Large intestine (tissue), 3 donors: ENCODE data around the gene OST4. TPM values are rescaled to one million over a fixed set of nuclear protein-coding genes. Genes with fewer than 3 reads are reported as not detected.

Source experiments
- DNase-seq, 2 donors: peaks; one replicate each; pipeline versions ENCODE4 v3.0.0 to v3.0.0-alpha.2; 2013
- H3K27ac ChIP-seq: one replicate; pipeline ENCODE4 v1.5.1; 2013; ENCODE audit warnings: low read length
- H3K27me3 ChIP-seq: 2 replicates; pipeline ENCODE4 v1.6.1; 2013; ENCODE audit warnings: low read length; ENCODE audit not compliant: control insufficient read depth, insufficient read depth
- H3K36me3 ChIP-seq: 2 replicates; pipeline ENCODE4 v1.6.1; 2013; ENCODE audit warnings: low read length; ENCODE audit not compliant: control insufficient read depth, insufficient read depth
- H3K4me1 ChIP-seq: one replicate; pipeline ENCODE4 v1.6.1; 2013; ENCODE audit warnings: low read length; ENCODE audit not compliant: control insufficient read depth, insufficient read depth
- H3K4me3 ChIP-seq: one replicate; pipeline ENCODE4 v1.5.1; 2013; ENCODE audit warnings: low read length
- H3K9me3 ChIP-seq: one replicate; pipeline ENCODE4 v1.6.1; 2013; ENCODE audit warnings: mild to moderate bottlenecking, low read depth, low read length, moderate library complexity; ENCODE audit not compliant: control insufficient read depth
- WGBS: methylation state at CpG from one replicate; pipeline ENCODE4 v1.1.5; 2013; ENCODE audit warnings: low lambda C conversion rate; ENCODE audit not compliant: insufficient coverage; 5-methylcytosine and 5-hydroxymethylcytosine counted together
- polyA plus RNA-seq: library from polyadenylated mRNA; unstranded; fragments of 120-200 nt; gene quantifications from one replicate; pipeline ENCODE4 v1.2.1, GENCODE V29; 2013

Gene OST4
- polyA plus RNA-seq, 1 donor, result 313 TPM

DNA sequence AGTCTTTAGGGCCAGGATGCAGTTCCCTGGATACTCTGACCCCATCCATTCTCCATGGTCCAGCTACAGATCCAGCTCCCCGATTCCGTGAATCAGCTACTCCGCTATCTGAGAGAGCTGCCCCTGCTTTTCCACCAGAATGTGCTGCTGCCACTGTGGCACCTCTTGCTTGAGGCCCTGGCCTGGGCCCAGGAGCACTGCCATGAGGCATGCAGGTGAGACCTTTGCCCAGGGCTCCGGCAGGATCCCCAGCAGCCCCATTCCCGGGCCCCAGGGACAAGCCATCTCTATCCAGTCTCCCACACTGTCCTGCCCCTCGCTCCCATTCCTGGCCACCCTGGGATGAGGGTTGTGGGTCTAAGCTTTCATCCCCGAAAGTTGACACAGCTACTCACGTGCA, 31.2 kb downstream of the OST4 start:
- peaks cover 66% of the 10 kb centered on the region for H3K36me3 ChIP-seq
- WGBS, result no CpG with 5 or more reads among the region's 8 CpGs
- DNase-seq, result peak in 1 of 2 donors; percentile 59
- no peaks in the 10 kb centered on the region for H3K9me3 ChIP-seq
- no peak overlapping the region for H3K4me3 ChIP-seq
- H3K4me1 ChIP-seq, result peaks cover 18% of the 10 kb centered on the region
- H3K27me3 ChIP-seq, result no peaks in the 10 kb centered on the region
- H3K27ac ChIP-seq, result no peak overlapping the region

DNA sequence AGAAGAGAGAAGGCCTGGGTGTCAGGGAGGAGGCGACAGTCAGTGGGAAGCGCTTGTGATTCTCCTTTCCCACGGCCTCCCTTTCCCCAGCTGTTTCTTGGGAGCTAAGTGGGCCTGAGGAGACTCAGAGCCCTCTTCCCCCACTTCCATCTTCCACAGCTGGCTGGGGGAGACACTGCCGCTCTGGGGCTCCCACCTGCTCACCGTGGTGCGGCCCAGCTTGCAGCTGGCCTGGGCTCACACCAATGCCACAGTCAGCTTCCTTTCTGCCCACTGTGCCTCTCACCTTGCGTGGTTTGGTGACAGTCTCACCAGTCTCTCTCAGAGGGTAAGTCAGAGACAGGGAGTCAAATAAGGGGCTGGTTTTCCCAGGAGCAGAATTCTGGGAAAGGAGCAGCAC, 31.6 kb downstream of the OST4 start:
- DNase-seq, result no peak
- H3K4me1 ChIP-seq, result peaks cover 18% of the 10 kb centered on the region
- H3K9me3 ChIP-seq, result no peaks in the 10 kb centered on the region
- H3K27me3 ChIP-seq, result no peaks in the 10 kb centered on the region
- H3K27ac ChIP-seq, result no peak overlapping the region
- H3K4me3 ChIP-seq, result no peak overlapping the region
- WGBS, result no CpG with 5 or more reads among the region's 7 CpGs
- H3K36me3 ChIP-seq, result peaks cover 71% of the 10 kb centered on the region

DNA sequence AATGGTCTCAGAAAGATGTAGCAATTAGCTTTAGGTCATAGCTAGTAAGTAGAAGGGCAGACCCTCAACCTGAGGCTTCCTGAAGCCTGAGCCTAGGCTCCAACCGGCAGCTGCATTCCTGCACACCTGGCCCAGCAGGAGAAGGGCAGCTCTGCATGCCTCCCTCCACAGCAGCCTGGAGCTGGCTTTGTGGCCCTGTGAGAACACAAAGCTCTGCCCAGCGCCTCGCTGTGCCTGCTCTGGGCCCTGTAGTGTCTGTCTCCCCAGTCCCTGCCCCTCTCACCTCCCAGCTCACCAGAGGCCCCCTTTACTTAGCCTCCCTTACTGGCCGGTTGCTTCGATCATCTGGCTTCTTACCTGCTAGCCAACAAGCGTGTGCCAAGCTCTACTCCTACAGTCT, 32.0 kb downstream of the OST4 start:
- no peak overlapping the region for H3K27ac ChIP-seq
- no CpG with 5 or more reads among the region's 6 CpGs for WGBS
- H3K4me1 ChIP-seq, result peaks cover 18% of the 10 kb centered on the region
- H3K36me3 ChIP-seq, result peaks cover 71% of the 10 kb centered on the region
- H3K4me3 ChIP-seq, result no peak overlapping the region
- no peaks in the 10 kb centered on the region for H3K9me3 ChIP-seq
- no peaks in the 10 kb centered on the region for H3K27me3 ChIP-seq
- no peak for DNase-seq

DNA sequence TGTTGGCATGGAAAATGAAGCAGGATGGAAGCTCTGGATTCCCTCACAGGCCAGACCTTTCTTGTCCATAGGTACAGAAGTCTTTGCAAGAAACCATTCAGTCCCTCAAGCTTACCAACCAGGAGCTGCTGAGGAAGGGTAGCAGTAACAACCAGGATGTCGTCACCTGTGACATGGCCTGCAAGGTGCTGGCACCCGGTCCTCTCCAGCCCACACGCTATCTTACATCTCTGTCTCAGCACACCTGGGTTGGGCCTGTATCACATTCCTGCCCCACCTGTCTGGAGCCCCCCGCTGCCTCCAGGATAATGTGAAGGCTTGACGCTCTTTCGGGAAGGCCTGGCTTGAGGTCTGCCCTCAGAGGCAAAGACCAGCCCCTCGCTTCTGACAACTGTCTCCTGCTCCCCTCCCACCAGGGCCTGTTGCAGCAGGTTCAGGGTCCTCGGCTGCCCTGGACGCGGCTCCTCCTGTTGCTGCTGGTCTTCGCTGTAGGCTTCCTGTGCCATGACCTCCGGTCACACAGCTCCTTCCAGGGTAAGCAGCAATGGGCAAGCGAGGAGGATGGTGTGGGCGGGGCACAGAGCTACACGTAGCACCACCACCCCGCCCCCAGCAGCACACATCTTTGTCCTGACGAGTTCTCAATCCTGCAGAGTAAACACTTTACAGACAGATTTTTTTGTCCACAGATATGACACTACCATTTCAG, 32.7 kb downstream of the OST4 start:
- H3K36me3 ChIP-seq, result peaks cover 71% of the 10 kb centered on the region
- no peaks in the 10 kb centered on the region for H3K27me3 ChIP-seq
- DNase-seq, result no peak
- no peak overlapping the region for H3K27ac ChIP-seq
- no peak overlapping the region for H3K4me3 ChIP-seq
- H3K4me1 ChIP-seq, result peaks cover 23% of the 10 kb centered on the region
- WGBS, result no CpG with 5 or more reads among the region's 17 CpGs
- H3K9me3 ChIP-seq, result no peaks in the 10 kb centered on the region

DNA sequence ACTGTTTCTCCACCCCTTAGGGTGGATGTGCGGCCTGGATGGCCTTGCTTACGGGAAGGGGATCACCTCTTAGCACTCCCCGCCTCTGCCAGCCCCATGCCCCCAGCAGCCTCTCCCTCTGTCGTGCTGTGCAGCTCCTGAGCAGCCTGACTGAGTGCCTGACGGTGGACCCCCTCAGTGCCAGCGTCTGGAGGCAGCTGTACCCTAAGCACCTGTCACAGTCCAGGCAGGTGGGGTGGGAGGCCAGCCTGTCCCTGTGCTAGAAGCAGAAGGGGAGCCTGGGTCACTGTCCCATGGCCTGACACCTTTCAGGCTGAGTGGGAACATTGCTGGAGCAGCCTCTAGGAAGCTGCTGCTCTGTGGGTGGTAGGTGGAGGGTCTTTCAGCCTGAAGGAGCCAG, 33.4 kb downstream of the OST4 start:
- Histone ChIP-seq H3K36me3 (peaks cover 71% of the 10 kb centered on the region), H3K9me3 (no peaks in the 10 kb centered on the region), H3K27me3 (no peaks in the 10 kb centered on the region), H3K4me1 (peaks cover 19% of the 10 kb centered on the region), H3K27ac (no peak overlapping the region), H3K4me3 (no peak overlapping the region)
- DNase-seq, result no peak
- WGBS, result no CpG with 5 or more reads among the region's 6 CpGs

DNA sequence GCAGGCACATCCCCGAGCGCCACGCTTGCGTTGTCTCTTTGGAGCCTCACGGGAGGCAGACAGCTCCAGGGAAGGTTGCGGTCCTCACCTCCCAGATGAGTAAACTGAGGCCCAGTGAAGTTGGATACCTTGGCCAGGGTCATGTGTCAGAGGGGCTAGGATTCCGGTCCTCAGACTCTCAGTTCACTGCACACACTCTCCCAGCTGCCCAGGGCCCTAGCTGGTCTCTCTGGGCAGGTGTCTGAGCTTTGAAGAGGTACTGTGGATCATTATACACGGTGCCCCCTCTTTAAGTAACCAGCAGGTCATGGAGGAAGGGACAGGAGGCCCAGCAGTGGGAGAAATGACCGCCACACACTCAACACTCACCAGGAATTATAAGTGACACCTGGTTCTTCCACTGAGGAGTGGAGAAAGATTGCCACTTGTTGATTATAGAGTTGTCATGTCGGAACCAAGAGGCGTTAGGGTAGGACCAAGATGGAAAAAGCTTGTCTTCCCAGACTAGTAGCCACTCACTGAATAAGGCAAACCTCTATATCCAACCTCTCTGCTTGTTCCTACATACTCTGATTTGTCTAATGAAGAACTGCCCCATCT, 38.1 kb downstream of the OST4 start:
- Histone ChIP-seq H3K27ac (peak overlapping the region; percentile 20), H3K27me3 (no peaks in the 10 kb centered on the region), H3K36me3 (peaks cover 36% of the 10 kb centered on the region), H3K4me3 (peak overlapping the region; percentile 90), H3K9me3 (no peaks in the 10 kb centered on the region), H3K4me1 (peaks cover 17% of the 10 kb centered on the region)
- no peak for DNase-seq
- no CpG with 5 or more reads among the region's 11 CpGs for WGBS

DNA sequence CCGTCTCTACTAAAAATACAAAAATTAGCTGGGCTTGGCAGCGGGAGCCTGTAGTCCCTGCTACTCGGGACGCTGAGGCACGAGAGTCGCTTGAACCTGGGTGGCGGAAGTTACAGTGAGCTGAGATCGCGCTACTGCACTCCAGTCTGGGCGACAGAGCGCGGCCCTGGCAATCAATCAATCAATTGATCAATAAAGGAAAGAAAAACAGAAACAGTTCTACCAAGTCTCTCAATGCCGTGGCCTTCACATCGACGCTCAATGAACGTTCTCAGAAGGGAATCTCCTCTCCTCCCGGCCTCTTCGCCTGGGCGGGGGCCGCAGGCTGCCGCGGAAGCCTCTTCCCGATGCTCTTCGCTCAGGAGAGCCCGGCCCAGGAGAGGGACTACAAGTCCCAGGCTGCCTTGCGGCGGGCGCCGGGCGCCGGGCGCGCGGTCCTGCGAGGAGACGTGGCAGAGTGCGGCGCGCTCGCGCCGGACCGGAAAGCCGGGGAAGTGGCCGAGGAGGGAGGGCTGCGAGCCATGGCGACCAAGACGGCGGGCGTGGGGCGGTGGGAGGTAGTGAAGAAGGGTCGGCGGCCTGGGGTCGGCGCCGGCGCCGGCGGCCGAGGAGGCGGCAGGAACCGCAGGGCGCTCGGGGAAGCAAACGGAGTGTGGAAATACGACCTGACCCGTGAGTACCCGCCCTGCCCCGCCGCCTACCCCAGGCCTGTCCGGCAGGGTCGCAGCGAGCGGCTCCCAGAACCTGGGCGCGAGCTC, 38.8 kb downstream of the OST4 start, which contains the start of gene TMEM214:
TMEM214 (plus strand) TSS at position 471 of the 758 bp plus-strand sequence; CDS start at position 522, 51 bp downstream.
- H3K9me3 ChIP-seq, result no peaks in the 10 kb centered on the region
- peak within 1 kb of the TSS; percentile 90 for H3K4me3 ChIP-seq
- no peaks in the 10 kb centered on the region for H3K27me3 ChIP-seq
- DNase-seq, result peak; percentile 83 to 87
- H3K36me3 ChIP-seq, result peaks cover 31% of the 10 kb centered on the region
- H3K4me1 ChIP-seq, result peaks cover 17% of the 10 kb centered on the region
- peak within 1 kb of the TSS; percentile 39 for H3K27ac ChIP-seq
- no CpG with 5 or more reads among the region's 76 CpGs for WGBS

DNA sequence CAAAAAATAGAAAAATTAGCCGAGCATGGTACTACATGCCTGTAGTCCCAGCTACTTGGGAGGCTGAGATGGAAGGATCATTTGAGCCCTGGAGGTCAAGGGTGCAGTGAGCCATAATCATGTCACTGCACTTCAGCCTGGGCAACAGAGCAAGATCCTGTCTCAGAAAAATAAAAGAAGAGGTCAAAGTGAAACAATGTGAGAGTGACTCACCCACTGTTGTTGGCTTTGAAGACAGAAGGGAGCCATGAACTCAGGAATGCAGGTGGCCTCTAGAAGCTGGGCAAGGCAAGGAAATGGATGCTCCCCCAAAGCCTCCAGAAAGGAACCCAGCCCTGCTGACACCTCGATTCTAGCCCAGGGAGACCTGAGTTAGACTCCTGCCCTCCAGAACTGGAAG, 42.4 kb downstream of the OST4 start:
- Histone ChIP-seq H3K4me1 (peaks cover 14% of the 10 kb centered on the region), H3K4me3 (no peak overlapping the region), H3K9me3 (no peaks in the 10 kb centered on the region), H3K36me3 (peaks cover 15% of the 10 kb centered on the region), H3K27ac (no peak overlapping the region), H3K27me3 (no peaks in the 10 kb centered on the region)
- no peak for DNase-seq
- WGBS, result no CpG with 5 or more reads among the region's 2 CpGs

DNA sequence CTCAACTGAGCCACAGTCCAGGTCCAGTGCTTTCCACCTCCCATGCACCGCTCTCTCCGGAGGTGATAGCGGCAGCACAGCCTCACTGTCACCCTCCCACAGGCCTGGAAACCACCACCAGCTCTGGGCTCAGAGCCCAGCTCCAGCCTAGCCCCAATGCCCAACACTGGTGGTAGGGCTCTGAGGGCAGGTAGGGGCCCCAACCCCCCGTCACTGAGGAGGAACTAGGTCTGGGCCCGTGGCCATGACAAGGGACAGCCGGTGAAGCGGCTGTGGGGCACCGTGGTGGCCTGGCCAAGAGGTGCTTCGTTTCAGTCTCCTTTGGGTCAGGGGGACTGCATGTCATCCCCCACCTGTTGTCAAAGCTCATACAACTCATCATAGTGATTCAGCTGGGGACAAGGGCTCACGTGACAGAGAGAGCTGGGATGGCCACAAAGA, 44.2 kb downstream of the OST4 start:
- no peaks in the 10 kb centered on the region for H3K9me3 ChIP-seq
- H3K27me3 ChIP-seq, result no peaks in the 10 kb centered on the region
- H3K4me3 ChIP-seq, result no peak overlapping the region
- no CpG with 5 or more reads among the region's 10 CpGs for WGBS
- peaks cover 21% of the 10 kb centered on the region for H3K36me3 ChIP-seq
- H3K4me1 ChIP-seq, result peaks cover 10% of the 10 kb centered on the region
- no peak overlapping the region for H3K27ac ChIP-seq
- DNase-seq, result no peak
